Head of caudate nucleus (tissue), 42 donors: ENCODE measurements around the gene KRTAP9-2.
"Not testable (repeated sequence)": the region's sequence is repeated elsewhere in the genome, so short reads cannot be mapped to it uniquely, and the experiment has no call there.

Source experiments
- DNase-seq, 42 donors: peaks; one replicate each; pipeline versions ENCODE4 v3.0.0 to v3.0.0-alpha.2; 2020 to 2021; ENCODE audit warnings: mixed read lengths in 7 of 42
- intact Hi-C: fragments of 100-400 bp; cut with DNase I; formaldehyde crosslinking; loops from one replicate; pipeline ENCODE4 v1.15.0; 2022

KRTAP9-2 gene, protein sequence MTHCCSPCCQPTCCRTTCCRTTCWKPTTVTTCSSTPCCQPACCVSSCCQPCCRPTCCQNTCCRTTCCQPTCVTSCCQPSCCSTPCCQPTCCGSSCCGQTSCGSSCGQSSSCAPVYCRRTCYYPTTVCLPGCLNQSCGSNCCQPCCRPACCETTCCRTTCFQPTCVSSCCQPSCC

DNA sequence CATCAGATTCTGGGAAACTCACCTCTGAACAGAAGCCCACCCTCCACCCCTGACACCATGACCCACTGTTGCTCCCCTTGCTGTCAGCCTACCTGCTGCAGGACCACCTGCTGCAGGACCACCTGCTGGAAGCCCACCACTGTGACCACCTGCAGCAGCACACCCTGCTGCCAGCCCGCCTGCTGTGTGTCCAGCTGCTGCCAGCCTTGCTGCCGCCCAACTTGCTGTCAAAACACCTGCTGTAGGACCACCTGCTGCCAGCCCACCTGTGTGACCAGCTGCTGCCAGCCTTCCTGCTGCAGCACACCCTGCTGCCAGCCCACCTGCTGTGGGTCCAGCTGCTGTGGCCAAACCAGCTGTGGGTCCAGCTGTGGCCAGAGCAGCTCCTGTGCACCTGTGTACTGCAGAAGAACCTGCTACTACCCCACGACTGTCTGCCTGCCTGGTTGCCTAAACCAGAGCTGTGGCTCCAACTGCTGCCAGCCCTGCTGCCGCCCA is at the start of gene KRTAP9-2:
Gene KRTAP9-2, plus strand, starts transcription at position 51 of the 498 bp plus-strand sequence. Its CDS starts 7 bp downstream, at position 58.
- DNase-seq, intact Hi-C loops: not testable (repeated sequence)

DNA sequence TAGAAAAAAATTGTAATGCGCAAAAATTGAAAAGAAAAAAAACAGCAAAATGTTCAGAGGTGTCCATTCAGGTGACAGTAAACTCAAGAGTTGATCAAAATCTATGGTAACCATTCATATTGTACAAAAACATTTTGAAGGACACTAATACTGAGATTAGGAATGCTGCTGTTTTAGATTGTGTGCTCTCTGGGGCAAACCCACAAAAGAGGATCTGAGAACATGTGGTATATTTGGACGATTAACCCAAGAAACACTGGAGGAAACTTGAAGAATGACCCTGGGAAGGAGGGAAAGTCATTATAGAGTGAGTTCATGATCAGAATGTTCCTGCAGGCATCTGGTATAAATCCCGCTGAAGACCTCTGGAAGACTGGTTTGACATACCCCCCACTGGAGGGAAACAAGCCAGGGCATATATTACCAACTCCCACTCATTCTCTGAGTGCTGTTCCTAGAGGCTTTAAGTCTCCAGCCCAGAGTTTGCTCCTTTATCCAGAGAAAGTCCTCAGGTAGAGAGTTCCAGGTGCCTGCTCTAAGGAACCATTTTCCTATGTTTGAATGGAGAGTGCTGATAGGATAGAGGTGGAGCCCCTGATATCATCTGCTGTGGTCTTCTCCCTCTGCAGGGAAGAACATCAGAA is 49.6 kb upstream of the KRTAP9-2 start:
- no peak for DNase-seq
- intact Hi-C loops = no loop called here

GRCh38 chr17:41177727-41178271 is 48.6 kb upstream of the KRTAP9-2 start, which contains the start of gene KRTAP4-2:
Gene KRTAP4-2 (minus strand): TSS chr17:41178221. CDS start chr17:41178164, 57 bp downstream.
- intact Hi-C loops = no loop called here
- DNase-seq = no peak

DNA sequence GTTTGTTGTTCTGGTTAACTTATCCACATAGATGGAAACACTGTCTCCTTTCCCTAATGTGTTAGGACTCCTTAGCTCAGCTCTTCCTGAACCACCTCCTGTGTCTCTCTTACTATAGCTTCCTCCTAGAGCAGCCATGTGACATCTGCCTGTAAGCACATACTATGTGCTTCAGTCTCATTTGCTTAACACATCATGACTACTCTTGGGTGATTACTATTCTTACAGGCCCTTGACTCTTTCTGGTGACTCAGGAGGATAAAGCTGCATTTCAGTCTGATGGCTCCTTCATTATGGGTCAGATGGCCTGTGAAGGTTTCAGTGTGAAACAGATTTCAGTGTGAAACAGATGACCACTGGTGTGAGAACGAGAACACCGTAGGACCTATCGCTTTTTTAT is 48.1 kb upstream of the KRTAP9-2 start:
- DNase-seq = no peak
- intact Hi-C loops = no loop called here

DNA sequence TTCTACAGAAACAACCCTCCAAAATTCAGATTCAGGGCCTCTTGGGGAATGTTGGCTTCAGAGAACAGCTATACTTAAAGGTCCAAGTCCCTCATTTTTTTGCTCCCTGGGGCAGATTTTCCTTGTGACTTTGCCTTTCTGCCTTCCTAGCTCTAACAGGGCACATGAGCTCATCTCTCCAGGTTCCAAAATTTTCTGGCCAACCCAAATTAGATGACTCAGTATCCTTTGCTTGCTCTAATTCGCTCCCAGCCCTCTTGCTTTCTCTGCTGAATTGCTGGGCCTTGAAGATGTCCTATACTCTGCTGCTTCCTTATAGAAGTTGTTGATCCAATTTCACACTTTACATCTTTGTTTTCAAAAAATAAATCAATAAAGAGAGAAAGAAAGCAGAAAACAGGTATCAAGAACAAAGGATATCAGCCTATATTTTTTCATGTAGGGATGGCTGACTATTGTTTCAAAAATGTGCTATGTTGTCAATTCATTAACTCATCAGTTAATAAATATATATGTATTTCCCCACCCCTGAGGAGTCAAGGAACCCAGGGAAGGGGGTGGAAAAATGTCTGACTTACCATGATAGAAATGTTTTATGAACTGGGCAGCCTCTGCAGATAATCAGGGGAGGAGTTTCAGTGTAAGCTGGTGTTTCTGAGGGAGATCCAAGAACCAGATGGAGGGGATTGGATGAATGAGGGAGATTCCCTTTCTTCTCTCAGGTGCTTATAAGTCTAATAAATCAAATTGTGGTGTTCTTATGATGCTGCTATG is 47.4 kb upstream of the KRTAP9-2 start:
- intact Hi-C loops = no loop called here

GRCh38 chr17:41184480-41184961 is 41.9 kb upstream of the KRTAP9-2 start, which contains the start of gene KRTAP4-1:
Gene KRTAP4-1 (minus strand): TSS chr17:41184911. CDS start chr17:41184854, 57 bp downstream.
- intact Hi-C loops = no loop called here
- DNase-seq = no peak

More for the DNA sequence above, 47.4 kb upstream of the KRTAP9-2 start:
- DNase-seq = no peak

DNA sequence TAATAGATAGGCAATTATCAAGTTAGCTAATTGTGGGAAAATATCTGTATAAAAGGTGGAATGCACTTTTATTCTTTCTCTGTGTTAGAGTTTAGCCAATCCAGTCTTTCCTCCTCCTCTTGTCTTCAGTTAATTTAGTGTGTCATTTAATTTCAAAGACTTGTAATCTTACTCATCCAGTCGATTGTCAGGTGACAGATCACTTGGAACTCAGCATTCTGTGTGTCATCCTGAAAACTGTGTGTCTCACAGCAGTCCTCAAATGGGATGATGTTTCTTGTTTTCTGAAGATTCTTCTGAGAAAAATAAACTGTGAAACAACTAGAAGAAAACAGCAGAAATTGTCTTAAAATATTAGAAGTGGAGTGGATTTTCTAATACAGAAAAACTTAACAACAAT is 41.4 kb upstream of the KRTAP9-2 start:
- intact Hi-C loops = no loop called here
- no peak for DNase-seq

DNA sequence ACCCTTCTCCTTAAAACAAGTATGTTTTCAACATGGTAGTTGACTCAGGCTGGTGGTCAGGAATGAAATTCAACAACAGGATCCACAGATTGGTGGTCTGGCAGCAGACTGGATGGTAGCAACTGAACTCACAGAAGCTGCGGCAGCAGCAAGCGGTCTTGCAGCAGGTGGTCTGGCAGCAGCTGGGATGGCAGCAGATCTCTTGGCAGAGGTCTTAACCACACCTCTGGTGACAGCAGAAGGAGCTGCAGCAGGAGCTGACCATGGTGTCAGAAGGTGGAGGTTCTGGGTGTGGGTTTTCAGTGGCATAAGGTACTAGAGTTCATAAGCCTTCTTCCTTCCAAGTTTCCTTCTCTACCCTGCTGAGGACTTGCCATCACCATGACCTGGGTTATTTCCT is 39.6 kb upstream of the KRTAP9-2 start:
- DNase-seq = no peak
- intact Hi-C loops = no loop called here

GRCh38 chr17:41189837-41190318 is 36.6 kb upstream of the KRTAP9-2 start, which contains the start of gene KRTAP9-1:
Gene KRTAP9-1 (plus strand): TSS chr17:41189887. CDS start chr17:41189887, 0 bp downstream.
- intact Hi-C loops, DNase-seq: not testable (repeated sequence)

- intact Hi-C loops = no loop called here
Observed at GRCh38 chr17:41190328-41190727, 36.1 kb upstream of the KRTAP9-2 start.

GRCh38 chr17:41196068-41196467 is 30.4 kb upstream of the KRTAP9-2 start:
- intact Hi-C loops = no loop called here
- no peak for DNase-seq

More at GRCh38 chr17:41190328-41190727, 36.1 kb upstream of the KRTAP9-2 start:
- DNase-seq = no peak

DNA sequence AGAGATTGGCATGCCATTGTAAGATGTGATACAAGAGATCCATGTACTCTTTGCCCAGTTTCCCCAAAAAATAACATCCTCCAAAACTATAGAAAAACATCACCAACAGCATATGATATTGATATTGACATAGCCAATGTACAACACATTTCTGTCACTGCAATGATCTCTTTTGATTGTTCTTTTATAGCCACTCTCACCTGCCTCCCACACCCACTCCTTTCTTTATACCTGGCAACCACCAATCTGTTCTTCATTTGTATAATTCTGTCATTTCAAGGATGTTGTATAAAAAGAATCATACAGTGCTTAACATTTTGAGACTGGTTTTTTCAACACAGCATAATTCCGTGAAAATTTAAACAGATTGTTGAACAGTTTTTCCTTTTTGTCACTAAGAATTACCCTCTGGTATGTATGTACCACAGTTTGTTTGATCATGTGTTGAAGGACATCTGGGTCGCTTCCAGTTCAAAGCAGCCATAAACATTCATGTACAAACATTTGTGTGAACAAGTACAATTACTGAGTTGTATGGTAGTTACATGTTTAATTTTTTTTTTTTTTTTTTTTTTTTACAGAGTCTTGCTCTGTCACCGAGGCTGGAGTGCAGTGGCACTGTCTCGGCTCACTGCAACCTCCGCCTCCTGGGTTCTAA is 26.9 kb upstream of the KRTAP9-2 start:
- intact Hi-C loops = no loop called here
- DNase-seq = no peak

GRCh38 chr17:41211845-41212466 is 14.5 kb upstream of the KRTAP9-2 start:
- no peak for DNase-seq
- intact Hi-C loops = no loop called here

GRCh38 chr17:41212524-41213169 is 13.8 kb upstream of the KRTAP9-2 start:
- DNase-seq = no peak
- intact Hi-C loops = no loop called here

DNA sequence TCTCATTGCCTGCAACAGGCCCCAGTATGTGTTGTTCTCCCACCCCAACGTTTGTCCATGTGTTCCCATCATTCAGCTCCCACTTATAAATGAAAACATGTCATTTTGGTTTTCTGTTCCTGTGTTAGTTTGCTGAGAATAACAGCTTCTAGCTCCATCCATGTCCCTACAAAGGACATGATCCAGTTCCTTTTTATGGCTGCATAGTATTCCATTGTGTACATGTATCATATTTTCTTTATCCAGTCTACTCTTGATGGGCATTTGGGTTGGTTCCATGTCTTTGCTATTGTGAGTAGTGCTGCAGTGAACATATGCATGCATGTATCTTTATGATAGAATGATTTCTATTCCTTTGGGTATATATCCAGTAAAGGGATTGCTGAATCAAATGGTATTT is 10.8 kb upstream of the KRTAP9-2 start:
- DNase-seq = no peak

GRCh38 chr17:41223821-41224220 is 2.6 kb upstream of the KRTAP9-2 start:
- DNase-seq = no peak
- intact Hi-C loops = no loop called here

More for the DNA sequence above, 10.8 kb upstream of the KRTAP9-2 start:
- intact Hi-C loops = no loop called here

DNA sequence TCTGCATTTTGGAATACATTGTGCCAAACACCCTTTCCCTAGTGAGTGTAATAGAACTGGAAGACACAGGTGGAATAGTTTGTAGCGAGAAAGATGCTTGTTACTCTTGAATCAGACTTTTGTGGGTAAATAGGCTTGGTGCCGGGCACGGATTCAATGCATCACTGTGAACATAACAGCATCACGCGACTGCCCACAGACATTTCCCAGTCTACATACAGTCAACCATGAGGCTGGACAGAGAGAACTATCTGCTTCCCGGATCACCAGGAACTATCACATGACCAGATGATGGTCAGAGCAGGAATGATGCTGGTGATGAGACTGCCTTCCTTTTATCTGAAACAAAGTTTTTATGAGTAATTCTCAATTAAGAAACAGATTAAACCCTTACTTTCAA is 397 bp upstream of the KRTAP9-2 start:
- DNase-seq = no peak
- intact Hi-C loops = no loop called here

DNA sequence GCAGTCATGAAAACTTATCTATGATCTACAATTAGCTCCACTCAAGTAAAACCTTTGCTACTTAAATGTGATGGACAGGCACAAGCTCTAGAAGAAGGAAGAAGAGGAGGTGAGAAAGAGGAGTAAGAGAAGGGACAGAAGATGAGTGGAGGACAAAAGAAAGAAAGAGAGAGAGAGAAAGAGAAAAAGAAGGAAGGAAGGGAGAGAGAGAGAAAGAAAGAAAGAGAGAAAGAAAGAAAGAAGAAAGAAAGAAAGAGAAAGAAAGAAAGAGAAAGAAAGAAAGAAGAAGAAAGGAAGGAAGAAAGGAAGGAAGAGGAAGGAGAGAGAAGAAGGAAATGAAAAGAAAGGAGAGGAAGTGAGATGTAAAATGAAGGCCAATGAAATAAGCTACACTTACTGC is 3.6 kb downstream of the KRTAP9-2 start:
- intact Hi-C loops = no loop called here
- no peak for DNase-seq
